Erythroblast (primary cell): Measurements from ENCODE around the gene DSG1.
"Not testable (repeated sequence)": the region's sequence is repeated elsewhere in the genome, so short reads cannot be mapped to it uniquely, and the experiment has no call there.

ENCODE experiments used
- DNase-seq, 2 experiments: peaks; one replicate each; lab custom pipeline; 2025; lab: John Stamatoyannopoulos, UW
- GATA1 ChIP-seq: IDR thresholded peaks from 2 replicates; pipeline ENCODE4 v1.6.1; 2011; ENCODE audit warnings: low read depth, mild to moderate bottlenecking, control low read depth, low read length, moderate library complexity
- POLR2A ChIP-seq: IDR thresholded peaks from 2 replicates; pipeline ENCODE4 v1.6.1; 2011; ENCODE audit warnings: mild to moderate bottlenecking, low read length

DSG1 gene

DNA sequence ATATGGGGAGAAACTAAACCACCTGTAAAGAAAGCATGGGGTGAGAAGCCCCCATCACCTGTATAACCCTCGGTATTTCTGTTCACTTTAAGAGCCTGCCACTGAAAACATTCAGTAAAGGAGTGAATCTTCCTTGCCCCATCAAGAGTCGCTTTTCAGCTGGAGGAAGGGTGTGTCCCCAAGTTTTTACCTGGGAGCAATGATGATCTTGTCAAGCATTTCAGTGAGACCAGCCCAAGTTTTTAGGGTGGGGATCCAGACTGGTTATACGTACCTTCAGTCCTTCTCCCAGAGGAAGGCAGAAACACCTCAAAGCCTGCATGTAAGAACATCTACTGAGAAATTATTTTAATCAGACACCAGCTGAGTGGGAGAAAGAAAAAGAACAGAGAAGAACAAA is at the start of gene DSG1:
Gene DSG1 (plus strand): TSS at position 301 of the 400 bp plus-strand sequence. CDS start 141 bp downstream, outside the sequence.
- TF ChIP-seq POLR2A (no peak), GATA1 (no peak)
- DNase-seq, result no peak

DNA sequence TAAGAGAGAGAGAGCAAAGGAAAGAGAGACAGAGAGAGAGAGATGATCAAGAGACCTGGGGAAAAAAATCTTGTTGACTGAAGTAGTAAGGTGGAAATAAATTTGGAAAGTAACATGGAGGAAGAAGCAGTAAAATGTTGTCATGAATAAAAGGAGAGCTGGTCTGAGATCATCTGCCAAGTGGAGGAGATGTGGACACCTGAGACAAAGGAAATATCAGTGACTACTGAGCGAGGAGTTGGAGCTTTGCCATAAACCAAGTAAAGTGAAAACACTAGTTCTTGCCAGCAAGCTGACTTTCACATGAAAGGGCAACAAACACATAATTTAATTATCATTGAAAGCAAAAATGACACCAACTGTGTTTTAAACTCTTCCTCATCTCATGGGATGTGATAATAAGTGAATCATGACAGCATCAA is 49.0 kb upstream of the DSG1 start:
- no peak for DNase-seq
- no peak for TF ChIP-seq POLR2A
- TF ChIP-seq GATA1, result no peak

DNA sequence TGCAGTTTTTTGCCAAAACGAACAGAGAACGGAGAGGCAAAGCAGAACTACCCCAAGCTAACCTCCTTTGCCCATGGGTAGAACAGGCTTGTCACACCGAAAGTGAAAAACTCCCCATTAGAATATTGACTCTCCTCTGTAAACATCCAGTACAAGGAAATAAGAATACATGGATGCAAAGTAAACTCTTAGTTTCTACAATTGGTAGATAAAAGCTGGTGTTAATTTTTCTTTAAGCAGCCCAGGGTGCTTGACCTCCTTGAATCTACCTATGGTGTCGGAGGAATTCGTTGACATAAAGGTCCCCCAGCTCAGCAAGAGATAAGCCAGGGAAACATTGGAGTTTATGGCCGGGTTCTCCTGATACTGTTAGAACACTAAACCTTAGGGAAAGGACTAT is 48.4 kb upstream of the DSG1 start:
- DNase-seq, result no peak
- no peak for TF ChIP-seq GATA1
- TF ChIP-seq POLR2A, result no peak

DNA sequence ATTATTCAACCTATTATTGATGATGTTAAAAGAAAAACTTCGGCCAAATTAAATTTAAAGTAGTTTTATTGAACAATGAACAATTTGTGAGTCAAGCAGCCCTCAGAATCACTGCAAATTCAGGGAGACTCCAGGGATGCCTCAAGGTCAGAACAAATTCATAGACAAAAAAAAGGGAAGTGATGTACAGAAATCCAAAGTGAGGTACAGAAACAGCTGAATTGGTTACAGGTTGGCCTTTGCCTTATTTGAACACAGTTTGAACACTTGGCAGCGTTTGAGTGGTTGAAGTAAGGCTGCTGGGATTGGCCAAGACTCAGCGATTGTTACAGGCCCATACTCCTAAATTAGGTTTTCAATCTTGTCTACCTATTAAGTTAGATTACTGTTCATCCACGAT is 47.4 kb upstream of the DSG1 start:
- TF ChIP-seq GATA1, result no peak
- DNase-seq, result no peak

DNA sequence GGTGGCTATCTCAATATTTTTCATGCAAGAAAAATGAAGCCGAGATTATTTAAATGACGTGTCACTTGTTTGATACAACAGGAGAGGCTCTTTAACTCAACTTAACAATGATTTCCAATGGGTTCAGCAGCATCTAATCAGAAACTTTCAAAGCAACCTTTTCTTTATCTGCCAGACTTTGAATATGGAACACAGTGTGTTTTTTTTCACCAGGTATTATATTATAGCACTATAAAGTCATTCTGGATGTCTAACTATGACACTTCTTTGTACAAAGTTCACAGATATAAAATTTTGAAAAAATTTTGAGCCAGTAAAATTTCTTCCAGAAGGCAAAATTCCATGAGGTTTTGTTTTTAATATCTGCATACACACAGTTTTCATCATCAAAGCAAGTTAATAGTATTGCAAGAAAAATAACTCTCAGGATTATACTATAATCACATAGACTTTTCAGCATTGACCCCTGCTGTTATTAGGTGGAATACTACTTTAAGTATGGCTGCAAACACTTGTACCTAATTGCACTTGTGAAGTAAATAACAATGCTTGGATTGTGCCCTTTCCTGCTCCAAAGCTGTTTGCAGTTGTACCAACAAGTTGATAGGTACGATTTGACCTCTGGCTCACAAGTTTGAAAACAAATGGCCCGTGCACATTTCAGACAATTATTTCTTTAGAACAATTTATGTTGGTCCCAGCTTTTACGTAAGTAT is 44.0 kb upstream of the DSG1 start:
- no peak for DNase-seq
- no peak for TF ChIP-seq GATA1
- TF ChIP-seq POLR2A, result no peak

DNA sequence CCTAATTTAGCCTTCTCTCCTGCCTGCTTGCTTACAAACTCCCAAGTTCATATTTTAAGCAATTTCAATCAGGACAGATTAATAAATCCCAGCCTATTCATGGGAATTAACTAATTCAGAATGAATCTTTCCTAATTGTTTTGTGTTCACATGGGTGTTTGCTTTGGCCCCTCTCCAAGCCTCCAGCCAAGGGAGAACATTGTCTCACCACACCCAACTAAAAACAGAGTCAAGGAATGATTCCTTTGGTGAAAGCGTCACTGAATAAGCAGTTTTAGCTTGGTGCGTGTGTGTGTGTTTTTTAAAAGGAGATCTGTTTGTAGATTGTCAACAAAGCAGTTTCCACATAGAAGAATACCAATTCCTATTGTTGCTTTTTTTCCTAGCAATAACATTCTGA is 43.0 kb upstream of the DSG1 start:
- DNase-seq, result no peak
- TF ChIP-seq POLR2A, result no peak
- TF ChIP-seq GATA1, result no peak

DNA sequence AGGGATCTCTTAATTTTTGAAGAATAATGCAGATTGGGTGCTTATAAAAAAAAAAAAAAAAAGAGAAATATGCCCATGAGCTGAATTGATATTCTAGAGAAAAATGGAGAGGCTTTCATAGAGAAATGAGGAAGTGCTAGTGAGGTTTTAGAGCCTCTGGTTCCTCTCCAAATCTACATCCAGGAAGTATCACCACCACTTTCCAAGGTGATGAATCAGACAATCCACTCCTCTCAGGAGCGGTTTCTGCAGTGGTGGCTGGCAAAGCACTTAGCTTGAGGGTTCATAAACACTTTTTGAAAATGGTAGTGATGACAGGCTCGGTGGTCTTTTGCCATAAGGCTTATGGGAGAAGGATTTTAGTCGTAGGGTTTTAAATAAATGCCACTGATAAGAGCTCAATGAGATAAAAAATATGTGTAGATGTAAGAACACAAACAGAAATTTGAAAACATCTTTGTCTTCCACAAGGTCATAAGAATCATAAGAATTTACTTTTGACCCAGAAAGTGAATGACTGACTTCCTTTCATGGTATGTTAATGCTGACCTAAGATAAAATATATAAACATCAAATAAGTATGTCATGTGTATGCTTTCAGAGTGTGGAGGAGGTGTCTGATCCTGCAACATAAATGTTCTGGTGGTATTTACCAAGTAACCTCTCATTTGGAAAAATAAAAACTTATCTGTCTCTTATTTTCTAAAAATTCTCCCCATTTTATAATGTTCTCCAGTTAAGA is 42.1 kb upstream of the DSG1 start:
- DNase-seq, result no peak
- no peak for TF ChIP-seq POLR2A
- no peak for TF ChIP-seq GATA1

DNA sequence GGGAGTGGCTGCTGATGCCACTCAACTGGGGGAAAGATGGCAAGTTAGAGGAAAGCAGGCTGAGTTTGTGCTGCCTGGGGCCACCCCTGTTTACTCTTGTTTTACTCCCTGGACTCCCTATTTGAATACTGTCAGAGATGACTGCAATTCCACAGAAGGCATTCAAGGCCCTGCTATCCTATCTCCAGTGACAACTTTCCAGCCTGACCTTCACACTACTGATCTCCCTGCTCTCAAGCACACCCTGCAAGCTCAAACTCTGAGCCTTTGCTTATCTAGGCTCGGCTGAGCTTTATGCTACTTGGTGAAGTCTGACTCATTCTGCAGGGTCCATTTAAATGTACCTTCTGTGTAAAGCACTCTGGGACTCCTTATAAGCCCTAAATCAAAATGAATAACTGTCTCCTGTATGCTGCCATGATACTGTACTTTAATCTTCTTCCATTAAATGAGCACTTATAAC is 39.3 kb upstream of the DSG1 start:
- TF ChIP-seq GATA1 (no peak), POLR2A (no peak)
- DNase-seq, result no peak

DNA sequence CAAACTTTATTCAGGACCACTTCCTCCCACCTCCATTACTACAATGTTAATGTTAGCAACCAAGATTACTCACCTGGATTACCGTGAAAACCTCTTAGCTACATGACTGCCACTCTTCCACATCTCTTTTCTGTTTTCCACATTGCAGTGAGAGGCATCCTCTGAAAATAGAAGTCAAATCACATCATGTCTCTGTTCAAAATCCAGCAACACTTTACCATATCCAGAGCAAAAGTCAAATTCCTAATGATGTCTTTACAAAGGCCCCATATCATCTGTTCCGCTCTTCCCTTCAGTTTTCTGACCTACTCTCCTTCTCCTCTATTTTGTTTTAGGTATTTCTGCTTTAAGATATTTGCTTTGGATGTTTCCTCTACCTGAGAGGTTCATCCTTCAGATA is 37.5 kb upstream of the DSG1 start:
- TF ChIP-seq POLR2A (no peak), GATA1 (no peak)
- DNase-seq, result no peak

DNA sequence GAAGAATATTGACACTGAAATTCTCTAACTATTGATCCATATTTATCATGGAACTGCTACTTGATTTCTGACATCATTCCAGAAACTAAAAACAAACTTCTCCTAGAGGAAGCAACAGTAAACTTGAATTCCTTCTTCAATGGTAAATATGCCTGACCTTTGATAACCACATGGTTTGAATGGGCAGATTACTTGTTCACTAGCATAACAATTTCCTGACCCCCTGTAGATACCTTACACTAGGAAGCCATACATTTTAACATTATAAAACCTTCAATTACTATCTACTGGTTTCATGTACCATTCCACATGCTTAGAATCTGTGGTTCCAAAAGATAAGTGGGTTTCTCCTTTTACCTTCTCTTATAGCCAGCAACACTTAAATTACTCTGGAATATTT is 36.5 kb upstream of the DSG1 start:
- no peak for DNase-seq
- TF ChIP-seq GATA1, result no peak

DNA sequence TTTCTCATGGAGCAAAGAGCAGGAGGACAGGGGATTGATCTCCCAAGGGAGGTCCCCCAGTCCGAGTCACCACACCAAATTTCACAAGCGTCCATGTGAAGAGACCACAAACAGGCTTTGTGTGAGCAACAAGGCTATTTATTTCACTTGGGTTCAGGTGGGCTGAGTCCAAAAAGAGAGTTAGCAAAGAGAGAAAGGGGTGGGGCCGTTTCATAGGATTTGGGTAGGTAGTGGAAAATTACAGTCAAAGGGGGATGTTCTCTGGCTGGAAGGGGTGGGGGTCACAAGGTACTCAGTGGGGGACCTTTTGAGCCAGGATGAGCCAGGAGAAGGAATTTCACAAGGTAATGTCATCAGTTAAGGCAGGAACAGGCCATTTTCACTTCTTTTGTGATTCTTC is 28.5 kb upstream of the DSG1 start:
- DNase-seq, result not testable (repeated sequence)

DNA sequence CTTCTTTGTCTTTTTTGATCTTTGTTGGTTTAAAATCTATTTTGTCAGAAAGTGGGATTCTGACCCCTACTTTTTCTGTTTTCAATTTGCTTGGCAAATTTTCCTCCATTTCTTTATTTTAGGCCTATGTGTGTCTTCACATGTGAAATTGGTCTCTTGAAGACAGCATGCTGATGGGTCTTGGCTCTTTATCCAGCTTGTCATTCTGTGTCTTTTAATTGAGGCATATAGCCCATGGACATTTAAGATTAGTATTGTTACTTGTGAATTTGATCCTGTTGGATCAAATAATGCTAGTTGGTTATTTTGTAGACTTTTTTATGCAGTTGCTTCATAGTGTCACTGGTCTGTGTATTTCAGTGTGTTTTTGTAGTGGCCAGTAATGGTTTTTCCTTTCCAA is 26.3 kb upstream of the DSG1 start:
- no peak for DNase-seq
- TF ChIP-seq GATA1 (no peak), POLR2A (no peak)

DNA sequence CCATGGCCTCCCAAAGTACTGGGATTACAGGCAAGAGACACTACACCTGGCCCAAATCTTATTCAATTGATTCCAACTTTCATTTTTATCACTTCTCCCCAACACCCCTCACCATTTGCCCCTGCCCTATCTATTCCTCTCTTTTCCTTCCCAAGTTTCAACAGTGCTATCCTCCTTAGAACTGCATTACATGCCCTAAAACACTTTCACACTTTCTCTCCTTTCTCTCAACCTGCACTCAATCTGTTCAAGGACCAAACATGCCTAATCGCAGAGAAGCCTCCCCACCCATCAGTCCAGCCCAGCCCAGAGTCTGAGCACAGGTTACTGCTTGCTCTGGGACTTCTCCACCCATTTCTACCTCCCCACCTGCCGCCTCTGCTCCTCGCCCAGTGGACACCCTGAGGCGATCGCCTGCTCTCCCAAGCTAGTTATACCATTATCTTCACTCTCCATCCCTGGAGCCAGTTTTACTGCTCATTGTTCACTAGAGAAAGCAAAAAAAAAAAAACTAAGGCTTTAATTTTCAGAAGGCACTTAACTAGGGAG is 23.7 kb upstream of the DSG1 start:
- no peak for DNase-seq
- TF ChIP-seq POLR2A (no peak), GATA1 (no peak)

DNA sequence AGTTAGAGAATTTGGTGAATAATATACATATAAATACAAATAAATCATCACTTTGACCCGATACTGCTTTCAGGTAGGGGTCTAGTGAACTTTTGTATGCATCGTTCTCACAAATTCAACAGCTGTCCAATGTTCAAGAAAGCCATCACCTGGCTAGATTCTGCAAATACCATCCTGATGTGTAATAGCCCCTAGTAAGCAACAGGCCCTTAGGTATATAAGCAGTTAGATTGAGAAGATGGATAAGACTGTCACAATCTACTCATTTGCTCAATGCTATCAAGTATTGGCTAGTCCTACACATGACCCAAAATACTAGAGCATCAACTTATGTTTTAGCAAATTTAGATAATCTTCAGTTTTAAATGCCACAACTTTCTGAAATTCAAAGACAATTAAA is 20.7 kb upstream of the DSG1 start:
- DNase-seq, result no peak
- TF ChIP-seq POLR2A (no peak), GATA1 (no peak)

DNA sequence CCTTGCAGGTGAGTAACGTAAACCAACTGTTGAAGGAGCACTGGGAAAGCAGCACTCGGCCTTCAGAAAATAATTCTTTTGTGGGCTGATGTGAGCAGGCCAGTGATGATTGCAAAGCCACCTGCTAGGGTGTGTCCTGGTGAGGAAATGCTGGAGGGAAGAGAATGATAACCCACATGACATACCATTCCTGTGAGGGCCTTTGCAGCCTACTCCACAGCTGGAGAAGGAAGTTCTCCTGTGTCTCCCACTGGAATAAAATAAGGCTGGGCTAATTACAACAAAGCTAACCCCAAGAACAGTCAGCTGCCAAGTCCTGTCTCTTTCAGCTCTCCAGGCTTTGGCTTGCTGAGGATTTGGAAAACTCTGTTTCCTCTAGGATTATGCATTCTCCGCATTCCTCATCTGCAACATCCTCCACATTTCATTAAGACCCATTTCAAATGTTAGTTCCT is 16.7 kb upstream of the DSG1 start:
- no peak for TF ChIP-seq POLR2A
- no peak for TF ChIP-seq GATA1

DNA sequence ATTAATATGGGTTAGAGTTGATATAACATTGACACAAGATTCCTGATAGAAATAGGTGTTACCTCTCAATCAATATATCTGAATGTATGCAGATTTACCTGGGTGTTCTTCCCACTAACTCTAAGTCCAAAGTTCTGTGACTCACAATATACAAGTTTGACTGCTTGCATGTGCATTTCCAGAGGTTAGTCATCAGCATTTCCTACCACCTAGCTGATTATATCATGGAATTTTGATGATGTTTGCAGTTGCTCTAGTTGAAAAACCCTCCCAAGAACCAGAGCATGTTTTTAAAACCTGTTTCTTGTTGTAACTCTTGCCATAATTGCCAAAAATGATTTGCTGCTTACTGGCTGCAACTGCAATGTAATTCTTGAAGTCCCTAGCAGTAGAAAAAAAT is 15.0 kb upstream of the DSG1 start:
- DNase-seq, result no peak
- TF ChIP-seq POLR2A, result no peak
- no peak for TF ChIP-seq GATA1

More for the DNA sequence above, 16.7 kb upstream of the DSG1 start:
- no peak for DNase-seq
